Retinal pigment epithelial cell (primary cell): ENCODE results near the gene AREL1.
A peak's percentile ranks its signal among the peaks of the same experiment; 100 is the strongest.
"Not testable (repeated sequence)": the region's sequence is repeated elsewhere in the genome, so short reads cannot be mapped to it uniquely, and the experiment has no call there.

Source experiments
- DNase-seq: peaks from one replicate; pipeline ENCODE4 v3.0.0-alpha.2; 2010; ENCODE audit warnings: low read depth
- H3K4me3 ChIP-seq: 2 replicates; pipeline ENCODE4 v1.5.1; 2011; ENCODE audit warnings: mild to moderate bottlenecking, low read length, control low read depth, moderate library complexity
- TF ChIP-seq, protein P1 (sequence below): conservative IDR thresholded peaks from 2 replicates; pipeline ENCODE4 v1.5.1; 2011; ENCODE audit warnings: low read depth, low read length, control low read depth, inconsistent platforms

Gene AREL1, protein sequence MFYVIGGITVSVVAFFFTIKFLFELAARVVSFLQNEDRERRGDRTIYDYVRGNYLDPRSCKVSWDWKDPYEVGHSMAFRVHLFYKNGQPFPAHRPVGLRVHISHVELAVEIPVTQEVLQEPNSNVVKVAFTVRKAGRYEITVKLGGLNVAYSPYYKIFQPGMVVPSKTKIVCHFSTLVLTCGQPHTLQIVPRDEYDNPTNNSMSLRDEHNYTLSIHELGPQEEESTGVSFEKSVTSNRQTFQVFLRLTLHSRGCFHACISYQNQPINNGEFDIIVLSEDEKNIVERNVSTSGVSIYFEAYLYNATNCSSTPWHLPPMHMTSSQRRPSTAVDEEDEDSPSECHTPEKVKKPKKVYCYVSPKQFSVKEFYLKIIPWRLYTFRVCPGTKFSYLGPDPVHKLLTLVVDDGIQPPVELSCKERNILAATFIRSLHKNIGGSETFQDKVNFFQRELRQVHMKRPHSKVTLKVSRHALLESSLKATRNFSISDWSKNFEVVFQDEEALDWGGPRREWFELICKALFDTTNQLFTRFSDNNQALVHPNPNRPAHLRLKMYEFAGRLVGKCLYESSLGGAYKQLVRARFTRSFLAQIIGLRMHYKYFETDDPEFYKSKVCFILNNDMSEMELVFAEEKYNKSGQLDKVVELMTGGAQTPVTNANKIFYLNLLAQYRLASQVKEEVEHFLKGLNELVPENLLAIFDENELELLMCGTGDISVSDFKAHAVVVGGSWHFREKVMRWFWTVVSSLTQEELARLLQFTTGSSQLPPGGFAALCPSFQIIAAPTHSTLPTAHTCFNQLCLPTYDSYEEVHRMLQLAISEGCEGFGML

DNA sequence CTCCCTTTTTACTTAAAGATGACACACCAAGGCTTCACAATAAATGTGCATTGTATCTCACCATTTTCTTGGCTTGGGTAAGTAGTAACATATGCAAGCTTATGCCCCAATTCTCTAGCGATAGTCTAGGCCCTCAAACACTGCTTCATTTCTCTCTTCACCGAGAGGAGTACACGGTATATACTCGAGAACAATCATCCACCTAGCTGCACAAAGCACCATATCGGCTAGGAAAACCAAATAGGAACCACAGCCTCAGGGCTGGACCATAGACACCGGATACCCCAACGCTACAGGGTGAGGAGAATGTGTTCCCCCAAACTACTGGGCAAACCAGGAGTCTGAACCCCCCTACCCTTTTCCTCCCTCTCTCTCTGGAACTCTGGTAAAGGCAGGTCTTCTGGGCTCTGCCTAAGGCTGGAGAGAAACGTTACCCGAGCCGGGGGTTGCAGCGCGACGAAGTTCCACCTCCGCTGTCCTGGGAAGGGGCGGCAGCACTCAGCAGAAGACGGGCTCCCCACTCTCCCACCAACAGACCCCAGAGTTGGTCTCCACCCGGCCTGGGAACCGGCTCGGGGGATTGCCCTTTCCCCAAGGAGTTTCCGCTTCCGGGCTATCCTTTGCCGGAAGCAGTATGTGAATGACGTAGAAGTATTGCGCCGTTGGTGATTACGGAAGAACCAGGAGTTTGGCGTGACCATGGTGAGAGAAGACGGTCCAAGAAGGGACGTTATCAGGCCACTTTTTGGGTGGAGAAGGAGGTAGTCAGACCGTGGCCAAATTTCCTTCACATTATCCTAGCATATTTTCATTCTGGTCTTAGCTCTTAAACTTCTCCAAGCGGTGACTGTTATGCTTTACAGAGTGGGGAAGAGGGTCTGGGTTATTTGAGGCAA lies at the start of gene AREL1, which contains the start of gene FCF1:
TSS of gene AREL1 (minus strand) at position 582 of the 896 bp plus-strand sequence. CDS start 27,465 bp downstream, outside the sequence.
TSS of gene FCF1 (plus strand) at position 646 of the 896 bp plus-strand sequence. CDS start at position 700, 54 bp downstream.
- peak within 1 kb of the TSS; percentile 77 for H3K4me3 ChIP-seq
- DNase-seq = peak; percentile 63
- TF ChIP-seq, protein P1, sequence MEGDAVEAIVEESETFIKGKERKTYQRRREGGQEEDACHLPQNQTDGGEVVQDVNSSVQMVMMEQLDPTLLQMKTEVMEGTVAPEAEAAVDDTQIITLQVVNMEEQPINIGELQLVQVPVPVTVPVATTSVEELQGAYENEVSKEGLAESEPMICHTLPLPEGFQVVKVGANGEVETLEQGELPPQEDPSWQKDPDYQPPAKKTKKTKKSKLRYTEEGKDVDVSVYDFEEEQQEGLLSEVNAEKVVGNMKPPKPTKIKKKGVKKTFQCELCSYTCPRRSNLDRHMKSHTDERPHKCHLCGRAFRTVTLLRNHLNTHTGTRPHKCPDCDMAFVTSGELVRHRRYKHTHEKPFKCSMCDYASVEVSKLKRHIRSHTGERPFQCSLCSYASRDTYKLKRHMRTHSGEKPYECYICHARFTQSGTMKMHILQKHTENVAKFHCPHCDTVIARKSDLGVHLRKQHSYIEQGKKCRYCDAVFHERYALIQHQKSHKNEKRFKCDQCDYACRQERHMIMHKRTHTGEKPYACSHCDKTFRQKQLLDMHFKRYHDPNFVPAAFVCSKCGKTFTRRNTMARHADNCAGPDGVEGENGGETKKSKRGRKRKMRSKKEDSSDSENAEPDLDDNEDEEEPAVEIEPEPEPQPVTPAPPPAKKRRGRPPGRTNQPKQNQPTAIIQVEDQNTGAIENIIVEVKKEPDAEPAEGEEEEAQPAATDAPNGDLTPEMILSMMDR = no peak

DNA sequence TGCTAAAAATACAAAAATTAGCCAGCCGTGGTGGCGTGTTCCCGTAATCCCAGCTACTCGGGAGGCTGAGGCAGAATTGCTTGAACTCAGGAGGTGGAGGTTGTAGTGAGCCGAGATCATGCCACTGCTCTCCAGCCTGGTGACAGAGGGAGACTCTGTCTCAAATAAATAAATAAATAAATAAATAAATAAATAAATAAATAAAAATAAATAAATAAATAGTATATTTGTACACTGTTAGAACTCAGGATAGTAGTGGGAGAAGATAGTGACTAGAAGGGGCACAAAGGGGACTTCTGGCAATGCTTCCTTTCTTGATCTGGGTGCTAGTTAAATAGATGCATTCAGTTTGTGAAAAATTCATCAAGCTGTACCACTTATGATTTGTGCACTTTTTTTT lies 45.6 kb upstream of the AREL1 start:
- not testable (repeated sequence) for H3K4me3 ChIP-seq, DNase-seq

DNA sequence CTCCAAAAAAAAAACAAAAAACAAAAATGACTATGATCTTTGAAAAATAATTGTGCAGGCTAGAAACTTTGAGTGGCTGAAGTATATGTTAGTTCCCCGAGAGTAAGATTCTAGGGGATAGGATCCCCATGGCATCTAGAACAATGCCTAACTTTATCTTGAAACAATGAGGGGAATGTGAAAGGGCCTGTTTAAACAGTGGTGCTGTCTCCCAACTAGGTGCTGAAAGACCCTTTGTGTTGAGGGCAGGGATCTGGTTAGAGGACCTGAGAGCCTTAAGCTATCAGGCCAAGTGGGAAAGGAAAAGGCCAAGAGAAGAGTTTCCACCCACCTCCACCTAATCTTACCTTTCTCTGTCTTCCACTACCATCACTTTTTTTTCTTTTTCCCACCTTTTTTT lies 43.4 kb upstream of the AREL1 start:
- TF ChIP-seq, protein P1 = no peak
- no peak for DNase-seq
- H3K4me3 ChIP-seq = no peak overlapping the region

DNA sequence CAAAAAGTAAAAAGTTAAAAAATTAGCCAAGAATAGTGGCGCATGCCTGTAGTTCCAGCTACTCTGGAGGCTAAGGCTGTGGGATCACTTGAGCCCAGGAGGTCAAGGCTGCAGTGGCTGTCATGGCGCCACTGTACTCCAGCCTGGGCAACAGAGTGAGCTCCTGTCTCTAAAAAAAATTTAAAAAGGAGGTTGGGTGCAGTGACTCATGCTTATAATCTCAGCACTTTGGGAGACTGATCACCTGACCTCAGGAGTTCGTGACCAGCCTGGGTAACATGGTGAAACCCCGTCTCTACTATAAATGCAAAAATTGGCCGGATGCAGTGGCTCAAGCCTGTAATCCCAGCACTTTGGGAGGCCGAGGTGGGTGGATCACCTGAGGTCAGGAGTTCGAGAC lies 42.0 kb upstream of the AREL1 start:
- DNase-seq = no peak
- no peak overlapping the region for H3K4me3 ChIP-seq
- TF ChIP-seq, protein P1 = no peak

DNA sequence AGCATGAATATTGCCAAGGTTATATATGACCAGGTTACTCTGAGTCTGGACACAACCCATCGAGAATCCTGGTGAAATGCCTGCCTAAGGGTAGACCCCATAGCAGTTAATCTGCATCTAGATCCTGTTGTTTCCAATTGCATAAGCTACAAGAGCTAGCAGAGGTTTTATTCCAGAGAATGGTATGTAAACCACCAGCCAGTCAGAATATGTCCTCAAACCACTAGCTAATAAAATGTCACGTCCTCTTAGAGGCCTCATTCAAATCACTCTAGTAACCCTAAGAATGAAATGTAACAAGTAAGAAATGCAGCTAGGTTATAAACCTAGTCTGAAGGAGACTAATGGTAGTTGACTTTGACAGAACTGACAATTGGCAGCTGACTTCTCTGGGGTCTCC lies 41.3 kb upstream of the AREL1 start:
- TF ChIP-seq, protein P1 = no peak
- no peak for DNase-seq
- H3K4me3 ChIP-seq = no peak overlapping the region

DNA sequence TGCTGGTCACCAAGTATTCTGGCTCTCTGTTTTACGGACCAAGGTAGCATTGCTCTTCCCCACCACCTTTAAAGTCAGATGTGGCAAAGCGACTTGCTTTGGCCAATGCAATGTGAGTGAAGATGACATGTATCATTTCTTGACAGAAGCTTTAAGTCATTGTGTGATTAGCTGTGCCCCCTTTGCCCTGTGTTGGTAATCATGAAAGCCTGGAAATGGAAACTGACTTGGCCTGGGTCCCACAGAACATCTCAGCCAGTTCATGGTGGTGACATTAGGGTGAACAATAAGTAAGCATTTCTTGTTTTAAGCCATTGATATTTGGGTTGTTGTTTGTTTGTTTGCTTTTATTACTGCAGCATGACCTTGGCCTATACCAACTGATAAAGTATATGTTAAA lies 34.4 kb upstream of the AREL1 start:
- TF ChIP-seq, protein P1 = no peak
- H3K4me3 ChIP-seq = no peak overlapping the region
- no peak for DNase-seq
